NCI-H2029 treated with DMSO at 0.1 percent for 48 hours (cell line): ENCODE results near the gene ELFN2.

ENCODE experiments used
- DNase-seq: peaks from one replicate; lab custom pipeline; 2025; lab: John Stamatoyannopoulos, UW

Gene ELFN2

DNA sequence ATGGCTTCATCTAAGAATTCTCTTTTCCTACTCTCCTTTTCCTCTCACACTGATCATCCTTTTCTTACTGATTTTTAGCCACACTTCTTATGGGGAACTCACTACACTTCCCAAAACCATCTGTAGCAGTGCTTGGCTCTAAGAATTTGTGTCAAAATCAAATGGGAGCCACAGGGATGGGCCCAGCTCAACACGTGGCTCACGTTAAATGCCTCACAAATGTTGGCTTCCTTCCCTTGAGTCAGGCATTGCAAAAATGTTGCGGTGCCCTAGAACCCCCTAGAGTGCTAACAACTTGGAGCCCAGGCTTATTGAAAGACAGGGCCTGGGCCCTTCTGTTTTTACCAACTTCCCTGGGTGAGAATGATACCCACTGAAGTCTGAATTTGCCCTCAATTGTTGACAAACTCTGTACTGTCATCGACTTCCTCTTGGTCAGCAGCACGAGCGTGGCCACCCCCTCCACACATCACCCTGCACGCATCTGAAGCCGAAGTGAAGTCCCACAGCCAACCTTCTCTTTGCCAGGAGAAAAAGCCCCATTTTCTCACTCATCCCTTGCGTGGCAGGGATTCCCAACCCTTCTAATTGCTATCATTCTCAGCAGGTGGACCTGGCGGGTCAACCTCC lies 69.7 kb downstream of the ELFN2 start:
- no peak for DNase-seq

DNA sequence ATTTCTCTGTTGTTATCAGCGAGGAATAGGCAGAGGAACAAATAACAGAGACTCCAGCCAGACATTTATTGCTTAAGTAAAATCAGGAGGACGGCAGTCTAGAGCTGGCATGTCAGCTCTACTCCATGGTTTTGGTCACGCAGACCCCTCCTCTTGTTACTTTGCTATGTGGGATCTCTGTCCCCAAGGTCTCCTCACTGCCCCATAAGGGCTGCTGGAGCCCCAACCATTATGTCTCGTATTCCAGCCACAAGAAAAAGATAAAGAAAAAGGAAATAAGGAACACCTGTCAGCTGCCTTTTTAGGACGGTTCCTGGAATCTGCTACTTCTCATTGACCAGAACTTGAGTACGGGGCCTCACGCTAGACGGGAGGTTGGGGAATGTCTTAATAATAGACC lies 70.4 kb downstream of the ELFN2 start:
- DNase-seq = no peak

DNA sequence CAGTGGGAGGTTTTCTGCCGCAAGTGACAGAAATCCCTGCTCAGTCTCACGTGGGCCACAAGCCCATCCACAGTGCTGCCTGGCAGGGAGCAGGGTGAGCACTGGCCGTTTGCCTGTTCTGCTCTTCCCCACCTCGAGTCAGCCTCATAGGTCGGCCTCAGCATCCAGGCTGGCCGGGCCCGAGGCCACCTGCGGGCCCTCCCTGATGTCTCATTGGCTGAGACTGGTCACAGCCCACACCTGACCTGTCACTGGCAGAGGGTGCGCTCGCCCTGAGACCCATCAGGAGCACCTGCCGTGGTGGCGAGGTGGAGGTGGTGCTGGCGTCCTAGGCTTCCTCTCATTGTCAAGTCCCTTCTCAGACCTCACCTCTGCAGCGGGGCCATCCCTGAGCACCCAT lies 72.1 kb downstream of the ELFN2 start:
- no peak for DNase-seq

GRCh38 chr22:37354670-37355069 lies 72.6 kb downstream of the ELFN2 start:
- DNase-seq = no peak

GRCh38 chr22:37354261-37354660 lies 73.0 kb downstream of the ELFN2 start:
- DNase-seq = no peak

GRCh38 chr22:37353839-37354238 lies 73.4 kb downstream of the ELFN2 start:
- DNase-seq = no peak

- no peak for DNase-seq
These were observed 74.8 kb downstream of the ELFN2 start for GRCh38 chr22:37352481-37352880.

- no peak for DNase-seq
These were observed 76.0 kb downstream of the ELFN2 start for GRCh38 chr22:37351232-37351631.

DNA sequence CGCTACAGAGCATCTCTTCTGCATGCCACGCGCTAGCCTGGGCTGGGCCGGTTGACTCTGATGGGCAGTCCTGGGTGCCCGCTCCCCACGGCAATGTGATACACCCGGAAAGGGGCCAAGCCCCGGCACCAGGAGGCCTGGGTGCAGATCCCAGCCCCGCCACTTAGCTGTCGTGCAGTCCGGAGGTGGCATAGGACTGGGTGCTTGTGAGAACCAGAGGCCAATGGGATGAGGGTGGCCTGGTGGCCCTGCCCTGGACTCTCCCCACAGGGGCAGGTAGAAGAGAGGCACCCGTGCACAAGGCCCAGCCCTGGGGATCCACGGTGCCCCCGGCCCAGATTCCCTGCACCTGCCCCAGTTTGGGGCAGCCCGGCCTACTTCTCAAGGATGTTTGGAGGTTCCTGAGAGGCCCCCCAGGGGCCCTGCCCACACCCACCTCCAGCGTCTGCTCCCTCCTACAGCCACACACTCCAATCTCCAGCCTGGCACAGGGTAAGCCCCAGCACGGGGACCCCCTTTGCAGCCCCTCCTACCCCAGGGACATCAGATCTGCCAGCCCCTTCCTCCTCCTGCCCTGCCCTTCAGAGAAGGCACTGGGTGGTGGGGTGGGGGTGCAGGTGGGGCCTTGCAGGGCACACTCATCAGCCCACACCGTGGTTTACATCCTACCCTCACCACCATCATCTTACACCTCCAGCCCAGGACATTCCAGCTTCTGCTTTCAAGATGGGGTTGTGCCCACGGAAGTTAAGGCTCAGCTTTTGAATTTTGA lies 78.0 kb downstream of the ELFN2 start:
- DNase-seq = no peak

DNA sequence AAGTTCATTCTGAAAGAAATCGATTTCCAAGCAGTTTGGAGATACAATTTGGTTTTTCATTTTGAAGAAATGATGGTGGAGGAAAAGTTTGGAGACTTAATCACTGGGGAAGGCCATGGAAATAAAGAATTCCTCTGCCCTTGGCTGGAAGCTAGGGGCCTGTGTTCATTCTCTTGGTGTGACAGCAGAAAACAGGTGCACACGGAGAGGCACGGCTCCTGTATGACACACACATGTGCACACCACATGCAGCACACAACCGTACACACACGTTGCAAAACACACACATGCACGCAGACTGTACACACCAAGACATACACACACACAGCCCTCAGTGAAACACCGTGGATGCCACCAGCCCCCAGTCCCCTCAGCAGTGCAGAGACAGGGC lies 80.8 kb downstream of the ELFN2 start:
- no peak for DNase-seq

DNA sequence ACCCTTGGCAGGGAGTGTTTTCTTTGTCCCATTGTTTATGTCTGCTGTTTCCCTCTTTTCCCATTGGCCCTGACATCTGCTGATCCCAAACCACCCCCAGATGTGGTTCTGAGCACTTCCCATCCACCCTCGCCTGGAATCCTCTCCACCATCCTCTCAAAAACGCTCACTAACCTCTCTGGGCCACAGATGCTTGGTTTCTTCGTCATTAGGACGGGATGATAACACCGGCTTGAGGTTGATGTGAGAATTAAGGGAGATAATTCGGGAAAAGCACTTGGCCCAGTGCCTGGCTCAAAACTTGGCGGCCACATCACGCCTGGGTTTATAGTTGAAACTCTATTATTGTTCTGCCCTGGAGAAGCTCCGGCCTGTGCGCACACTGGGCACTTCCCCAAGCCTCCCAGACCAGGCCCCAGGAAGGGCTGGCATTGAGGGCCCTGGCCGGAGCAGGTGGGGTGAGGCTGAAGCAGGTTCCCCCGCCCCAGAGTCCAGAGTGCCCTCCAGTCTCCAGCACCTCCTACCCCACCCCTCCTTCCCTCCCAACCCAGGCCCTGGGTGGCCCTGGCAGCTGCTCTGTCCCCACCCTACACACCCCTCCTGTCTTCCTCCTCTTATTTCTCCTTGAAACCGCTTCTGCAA lies 81.3 kb downstream of the ELFN2 start:
- DNase-seq = no peak

DNA sequence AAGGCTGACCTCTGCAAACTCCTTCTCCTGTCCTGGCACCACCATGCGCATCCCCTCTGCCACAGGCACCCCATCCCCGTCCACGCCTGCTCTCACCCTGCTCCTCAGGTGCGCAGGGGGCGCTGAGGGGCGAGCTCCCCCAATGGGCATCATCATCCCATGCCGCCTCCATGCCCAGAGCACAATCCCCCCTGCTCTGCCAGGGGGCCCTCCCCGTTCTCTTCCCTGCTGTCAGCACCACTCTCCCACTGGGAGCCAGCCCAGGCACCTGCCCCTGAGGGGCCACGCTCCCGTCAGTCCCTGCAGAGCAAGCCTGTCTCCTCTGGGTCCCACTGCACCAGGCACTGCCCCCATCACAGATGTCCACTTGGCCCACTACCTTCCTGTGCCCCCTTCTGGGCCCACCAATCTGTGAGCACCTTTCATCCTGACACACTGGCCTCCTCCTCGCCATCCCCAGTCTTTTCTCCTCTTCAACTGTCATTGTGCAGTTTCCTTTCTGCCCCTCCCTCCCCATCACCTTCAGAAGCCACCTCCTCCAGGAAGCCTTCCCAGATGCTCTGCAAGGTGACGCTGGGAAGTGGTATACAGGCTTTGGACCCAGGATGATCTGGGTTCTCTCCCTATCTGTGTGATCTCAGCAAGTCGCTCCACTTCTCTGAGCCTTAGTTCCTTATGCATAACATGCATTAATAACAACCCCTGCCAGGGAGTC lies 82.4 kb downstream of the ELFN2 start:
- DNase-seq = no peak

DNA sequence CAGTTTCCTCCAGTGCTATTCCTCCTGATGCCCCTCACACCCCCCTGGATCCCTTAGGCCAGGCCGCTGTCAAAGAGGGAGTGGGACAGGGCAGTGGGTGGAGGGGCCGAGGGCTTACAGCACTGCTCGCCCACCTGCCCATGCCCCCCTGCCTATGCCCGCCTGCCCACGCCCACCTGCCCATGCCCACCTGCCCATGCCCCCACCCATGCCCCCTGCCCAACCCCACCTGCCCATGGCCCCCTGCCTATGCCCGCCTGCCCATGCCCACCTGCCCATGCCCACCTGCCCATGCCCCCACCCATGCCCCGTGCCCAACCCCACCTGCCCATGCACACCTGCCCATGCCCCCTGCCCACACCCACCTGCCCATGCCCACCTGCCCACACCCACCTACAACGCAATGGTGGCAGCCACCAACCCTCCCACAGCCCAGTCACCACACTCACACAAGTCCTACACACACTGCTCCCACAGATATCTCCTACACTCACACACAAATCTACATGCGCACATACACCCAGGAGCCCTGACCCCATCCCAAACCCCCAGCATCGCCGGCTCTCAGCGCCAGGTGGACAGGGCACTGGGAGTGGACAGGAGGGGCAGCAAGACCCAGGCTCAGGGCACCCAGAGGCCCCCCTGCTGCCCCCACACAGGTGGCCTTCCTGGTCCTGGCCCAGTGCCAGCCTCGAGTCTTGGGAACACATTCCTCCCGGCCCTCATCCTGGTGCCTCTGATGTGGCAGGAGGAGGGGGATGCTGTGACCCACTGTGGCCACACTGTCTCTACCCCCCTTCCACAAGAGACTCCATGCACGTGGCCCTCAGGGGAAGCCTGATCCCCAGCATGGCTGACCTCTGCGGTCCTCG lies 83.2 kb downstream of the ELFN2 start:
- no peak for DNase-seq

GRCh38 chr22:37343348-37343747 lies 83.9 kb downstream of the ELFN2 start:
- DNase-seq = no peak

GRCh38 chr22:37342065-37342464 lies 85.2 kb downstream of the ELFN2 start:
- no peak for DNase-seq

GRCh38 chr22:37340331-37341262 lies 86.7 kb downstream of the ELFN2 start:
- no peak for DNase-seq

DNA sequence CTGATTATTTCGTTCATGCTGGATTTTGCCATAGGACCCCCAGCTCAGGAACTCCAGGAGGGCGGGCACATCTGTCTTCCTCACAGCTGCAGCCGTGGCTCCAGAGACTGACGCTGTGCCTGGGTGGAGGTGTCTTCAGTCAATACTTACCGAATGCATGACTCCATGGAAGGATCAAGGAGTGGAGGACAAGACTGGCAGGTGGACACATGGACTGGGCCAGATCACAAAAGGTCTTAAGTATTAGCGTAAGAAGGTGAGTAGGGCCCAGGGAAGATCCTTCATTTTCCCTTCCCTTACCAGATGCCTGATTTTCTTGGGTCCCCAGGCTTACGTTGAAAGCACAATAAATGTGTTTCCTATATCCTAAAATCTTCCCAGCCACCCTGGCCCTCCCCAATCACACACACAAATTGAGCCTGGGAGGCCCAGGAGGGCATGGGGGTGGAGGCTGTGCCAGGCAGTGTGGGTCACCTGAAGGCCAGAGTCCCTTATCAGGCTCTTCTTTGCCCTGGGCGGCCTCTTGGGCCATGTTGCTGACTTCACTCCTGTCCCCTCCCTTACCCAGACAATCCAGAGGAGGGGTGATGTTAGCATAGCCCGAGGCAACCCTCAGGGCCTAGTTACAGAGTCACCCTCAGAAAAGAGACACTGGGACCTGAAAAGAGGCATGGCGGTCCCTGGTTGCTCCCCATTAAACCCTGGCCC lies 88.6 kb downstream of the ELFN2 start:
- no peak for DNase-seq

DNA sequence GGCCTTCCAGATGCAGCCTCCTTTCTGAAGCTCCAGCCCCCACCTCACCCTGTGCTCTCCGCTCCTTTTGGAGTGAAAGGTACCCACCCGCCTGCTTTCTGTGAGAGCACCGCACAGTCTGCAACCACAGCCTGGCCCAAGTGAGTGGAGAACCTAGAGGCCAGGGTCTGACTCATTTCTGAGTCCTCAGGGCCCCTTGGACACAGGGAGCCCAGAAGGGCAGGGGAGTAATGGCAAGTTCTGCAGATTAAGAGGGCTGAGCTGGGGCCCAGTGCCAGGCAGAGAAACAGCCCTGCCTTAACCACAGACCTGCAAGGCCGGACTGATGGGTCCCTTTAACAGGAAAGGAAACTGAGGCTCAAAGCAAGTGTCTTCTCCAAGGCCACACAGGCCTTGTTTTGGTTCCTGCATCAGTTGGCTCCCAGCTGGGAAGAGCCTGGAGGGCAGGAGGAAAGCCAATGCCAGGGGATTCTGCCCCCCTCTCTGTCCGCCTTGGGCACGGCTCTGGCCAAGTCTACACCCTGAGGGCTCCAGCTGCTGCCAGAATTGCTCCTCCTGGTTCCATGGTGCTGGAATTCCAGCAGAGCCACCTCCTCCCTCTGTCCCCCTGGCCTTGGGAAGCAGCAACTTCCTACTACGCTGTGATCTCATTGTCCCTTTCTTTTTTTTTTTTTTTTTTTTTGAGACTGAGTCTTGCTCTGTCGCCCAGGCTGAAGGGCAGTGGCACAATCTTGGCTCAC lies 89.9 kb downstream of the ELFN2 start:
- no peak for DNase-seq

DNA sequence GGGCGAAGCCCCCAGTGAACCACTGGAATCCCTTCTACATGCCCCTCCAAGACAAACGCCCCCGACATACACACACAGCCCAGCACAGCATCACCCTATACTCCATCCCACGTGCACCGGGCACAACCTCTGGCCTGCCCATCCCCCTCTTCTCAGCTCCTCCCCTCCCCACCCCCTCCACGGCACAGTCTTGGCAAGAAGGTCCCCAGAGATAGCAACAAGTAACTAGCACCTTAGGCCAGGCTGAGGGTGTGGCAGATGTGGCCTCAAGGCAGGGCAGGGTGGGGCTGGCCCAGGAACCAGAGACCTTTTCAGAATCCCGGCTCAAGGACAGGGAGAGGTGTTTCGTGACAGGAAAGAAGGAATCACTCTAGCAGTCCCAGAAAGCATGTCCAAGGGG lies 90.7 kb downstream of the ELFN2 start:
- no peak for DNase-seq
